B cell (primary cell): Measurements from ENCODE around the gene EFNB2.

Source experiments
- EZH2 ChIP-seq: IDR thresholded peaks from 2 replicates; pipeline ENCODE4 v1.6.1; 2012; ENCODE audit warnings: borderline replicate concordance, low read depth, mild to moderate bottlenecking, moderate library complexity, low read length; ENCODE audit not compliant: insufficient read depth, poor library complexity, severe bottlenecking
- TF ChIP-seq, protein P1 (sequence below): fragments of 200-600 bp; IDR thresholded peaks from one replicate; pipeline ENCODE4 v1.8.0; 2022; ENCODE audit warnings: antibody characterized with exemption, mild to moderate bottlenecking

- TF ChIP-seq EZH2 = no peak
- TF ChIP-seq, protein P1, sequence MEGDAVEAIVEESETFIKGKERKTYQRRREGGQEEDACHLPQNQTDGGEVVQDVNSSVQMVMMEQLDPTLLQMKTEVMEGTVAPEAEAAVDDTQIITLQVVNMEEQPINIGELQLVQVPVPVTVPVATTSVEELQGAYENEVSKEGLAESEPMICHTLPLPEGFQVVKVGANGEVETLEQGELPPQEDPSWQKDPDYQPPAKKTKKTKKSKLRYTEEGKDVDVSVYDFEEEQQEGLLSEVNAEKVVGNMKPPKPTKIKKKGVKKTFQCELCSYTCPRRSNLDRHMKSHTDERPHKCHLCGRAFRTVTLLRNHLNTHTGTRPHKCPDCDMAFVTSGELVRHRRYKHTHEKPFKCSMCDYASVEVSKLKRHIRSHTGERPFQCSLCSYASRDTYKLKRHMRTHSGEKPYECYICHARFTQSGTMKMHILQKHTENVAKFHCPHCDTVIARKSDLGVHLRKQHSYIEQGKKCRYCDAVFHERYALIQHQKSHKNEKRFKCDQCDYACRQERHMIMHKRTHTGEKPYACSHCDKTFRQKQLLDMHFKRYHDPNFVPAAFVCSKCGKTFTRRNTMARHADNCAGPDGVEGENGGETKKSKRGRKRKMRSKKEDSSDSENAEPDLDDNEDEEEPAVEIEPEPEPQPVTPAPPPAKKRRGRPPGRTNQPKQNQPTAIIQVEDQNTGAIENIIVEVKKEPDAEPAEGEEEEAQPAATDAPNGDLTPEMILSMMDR = no peak
These were observed 567 bp downstream of the EFNB2 start for GRCh38 chr13:106534639-106535551.
